Uterus (tissue), 2 donors: Measurements from ENCODE around the gene ARHGEF2.

ENCODE experiments used
- POLR2A ChIP-seq, 2 donors: fragments of 450-650 bp; IDR thresholded peaks; one replicate each; pipeline ENCODE4 v1.6.1; 2016; ENCODE audit warnings: antibody characterized with exemption in 2 of 2, mild to moderate bottlenecking in 1 of 2, moderate library complexity in 1 of 2
- TF ChIP-seq, protein P1 (sequence below), 4 experiments: fragments of 200-600 bp in 2 of 4; fragments of 450-650 bp in 2 of 4; sonication (generic) in 2 of 4; IDR thresholded peaks; one replicate each; pipeline ENCODE4 v1.5.1; 2016 to 2019; ENCODE audit warnings: antibody characterized with exemption in 4 of 4, mild to moderate bottlenecking in 2 of 4, moderate library complexity in 1 of 4

DNA sequence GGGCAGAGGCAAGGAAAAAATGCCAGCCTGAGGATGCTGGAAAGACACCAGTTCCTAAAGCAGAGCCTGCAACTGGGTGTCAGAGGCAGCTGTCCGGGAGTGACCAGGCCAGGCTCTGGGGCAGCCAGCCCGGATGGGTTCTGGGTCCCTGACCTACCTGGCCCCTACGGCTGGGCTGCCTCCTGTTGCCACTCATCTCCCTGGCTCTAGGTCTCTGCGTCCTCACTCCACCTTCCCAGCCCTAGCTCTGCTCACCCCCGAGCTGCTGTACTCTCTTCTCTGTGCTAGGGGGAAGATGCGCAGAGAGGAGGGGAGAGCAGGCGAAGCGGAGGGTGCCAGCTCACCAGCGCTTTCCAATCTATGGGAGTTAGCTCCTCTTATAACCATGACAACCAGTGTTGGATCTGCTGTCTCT is 9.0 kb downstream of the ARHGEF2 start:
- no peak for TF ChIP-seq POLR2A (IDR thresholded peaks at IDR 0.05)
- TF ChIP-seq, protein P1, sequence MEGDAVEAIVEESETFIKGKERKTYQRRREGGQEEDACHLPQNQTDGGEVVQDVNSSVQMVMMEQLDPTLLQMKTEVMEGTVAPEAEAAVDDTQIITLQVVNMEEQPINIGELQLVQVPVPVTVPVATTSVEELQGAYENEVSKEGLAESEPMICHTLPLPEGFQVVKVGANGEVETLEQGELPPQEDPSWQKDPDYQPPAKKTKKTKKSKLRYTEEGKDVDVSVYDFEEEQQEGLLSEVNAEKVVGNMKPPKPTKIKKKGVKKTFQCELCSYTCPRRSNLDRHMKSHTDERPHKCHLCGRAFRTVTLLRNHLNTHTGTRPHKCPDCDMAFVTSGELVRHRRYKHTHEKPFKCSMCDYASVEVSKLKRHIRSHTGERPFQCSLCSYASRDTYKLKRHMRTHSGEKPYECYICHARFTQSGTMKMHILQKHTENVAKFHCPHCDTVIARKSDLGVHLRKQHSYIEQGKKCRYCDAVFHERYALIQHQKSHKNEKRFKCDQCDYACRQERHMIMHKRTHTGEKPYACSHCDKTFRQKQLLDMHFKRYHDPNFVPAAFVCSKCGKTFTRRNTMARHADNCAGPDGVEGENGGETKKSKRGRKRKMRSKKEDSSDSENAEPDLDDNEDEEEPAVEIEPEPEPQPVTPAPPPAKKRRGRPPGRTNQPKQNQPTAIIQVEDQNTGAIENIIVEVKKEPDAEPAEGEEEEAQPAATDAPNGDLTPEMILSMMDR (IDR thresholded peaks at IDR 0.05), result no peak
